Naive B cell (primary cell): Measurements from ENCODE around the gene COL4A2. TPM values are rescaled to one million over a fixed set of nuclear protein-coding genes. Genes with fewer than 3 reads are reported as not detected.
"Not testable (repeated sequence)": the region's sequence is repeated elsewhere in the genome, so short reads cannot be mapped to it uniquely, and the experiment has no call there.

Source experiments
- ATAC-seq, 2 donors: fragments of 150-1000 bp; cut with Tn5 transposase; 2 replicates each; pipeline ENCODE4 v1.10.0; 2021; ENCODE audit warnings: low read depth in 2 of 2, mild to moderate bottlenecking in 2 of 2, moderate library complexity in 2 of 2
- DNase-seq: peaks from one replicate; pipeline ENCODE4 v3.0.0; 2022
- H3K27ac Mint-ChIP-seq, 6 donors: one replicate each; pipeline ENCODE4 v1.8.0; 2020 to 2022; ENCODE audit warnings: mild to moderate bottlenecking in 6 of 6, mixed read lengths in 6 of 6, moderate library complexity in 5 of 6, inconsistent platforms in 2 of 6
- H3K27me3 Mint-ChIP-seq, 3 donors: one replicate each; pipeline ENCODE4 v1.8.0; 2021 to 2022; ENCODE audit warnings: mixed read lengths in 3 of 3, mild to moderate bottlenecking in 1 of 3
- H3K36me3 Mint-ChIP-seq, 2 donors: one replicate each; pipeline ENCODE4 v1.8.0; 2020 to 2022; ENCODE audit warnings: mixed read lengths in 2 of 2, inconsistent platforms in 1 of 2, mild to moderate bottlenecking in 1 of 2
- H3K4me1 Mint-ChIP-seq, 3 donors: one replicate each; pipeline ENCODE4 v1.8.0; 2020 to 2022; ENCODE audit warnings: mixed read lengths in 3 of 3, inconsistent platforms in 1 of 3, mild to moderate bottlenecking in 1 of 3, moderate library complexity in 1 of 3
- H3K4me3 Mint-ChIP-seq, 8 donors: one replicate each; pipeline ENCODE4 v1.8.0; 2020 to 2022; ENCODE audit warnings: mild to moderate bottlenecking in 8 of 8, mixed read lengths in 8 of 8, moderate library complexity in 8 of 8, inconsistent platforms in 2 of 8
- H3K9me3 Mint-ChIP-seq, 7 donors: one replicate each; pipeline ENCODE4 v1.8.0; 2020 to 2022; ENCODE audit warnings: mixed read lengths in 7 of 7, mild to moderate bottlenecking in 5 of 7, inconsistent platforms in 2 of 7, moderate library complexity in 1 of 7
- polyA plus RNA-seq, 6 donors: library from polyadenylated mRNA; unstranded; fragments of 300-500 nt; fragmentation: Illumina TruSeq; gene quantifications; one replicate each; pipeline ENCODE4 v1.2.3, GENCODE V29; 2021; ENCODE audit warnings: low read depth in 6 of 6

COL4A2 gene
- polyA plus RNA-seq, 6 donors from 2014 or later = 0.13 TPM; not detected in 5

DNA sequence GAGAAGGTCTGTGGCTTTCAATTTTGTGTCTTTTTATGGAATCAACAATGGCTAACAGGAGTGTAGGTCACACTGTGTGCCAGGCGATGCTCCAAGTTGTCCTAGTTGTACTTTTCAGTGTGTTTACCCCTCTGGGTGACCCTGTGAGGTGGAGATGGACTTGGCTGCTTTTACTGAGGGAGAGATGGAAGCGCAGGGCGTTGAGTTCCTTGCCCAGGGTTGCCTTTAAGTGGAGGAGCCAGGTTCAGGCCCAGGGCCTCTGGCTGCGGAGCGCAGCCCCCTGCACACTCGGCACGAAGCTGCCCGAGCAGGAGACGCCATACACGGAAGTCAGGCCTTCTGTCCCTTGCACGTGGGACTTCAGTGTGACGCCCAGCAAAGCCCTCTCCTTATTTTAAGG lies 141.6 kb downstream of the COL4A2 start:
- Mint-ChIP-seq H3K27ac (no peak overlapping the region), H3K4me1 (peaks cover 0 to 8% (median 3%) of the 10 kb centered on the region in 3 donors), H3K36me3 (no peaks in the 10 kb centered on the region), H3K4me3 (no peak overlapping the region), H3K27me3 (peaks cover 25 to 44% (median 40%) of the 10 kb centered on the region in 3 donors), H3K9me3 (no peaks in the 10 kb centered on the region)
- ATAC-seq (no peak), DNase-seq (no peak)

DNA sequence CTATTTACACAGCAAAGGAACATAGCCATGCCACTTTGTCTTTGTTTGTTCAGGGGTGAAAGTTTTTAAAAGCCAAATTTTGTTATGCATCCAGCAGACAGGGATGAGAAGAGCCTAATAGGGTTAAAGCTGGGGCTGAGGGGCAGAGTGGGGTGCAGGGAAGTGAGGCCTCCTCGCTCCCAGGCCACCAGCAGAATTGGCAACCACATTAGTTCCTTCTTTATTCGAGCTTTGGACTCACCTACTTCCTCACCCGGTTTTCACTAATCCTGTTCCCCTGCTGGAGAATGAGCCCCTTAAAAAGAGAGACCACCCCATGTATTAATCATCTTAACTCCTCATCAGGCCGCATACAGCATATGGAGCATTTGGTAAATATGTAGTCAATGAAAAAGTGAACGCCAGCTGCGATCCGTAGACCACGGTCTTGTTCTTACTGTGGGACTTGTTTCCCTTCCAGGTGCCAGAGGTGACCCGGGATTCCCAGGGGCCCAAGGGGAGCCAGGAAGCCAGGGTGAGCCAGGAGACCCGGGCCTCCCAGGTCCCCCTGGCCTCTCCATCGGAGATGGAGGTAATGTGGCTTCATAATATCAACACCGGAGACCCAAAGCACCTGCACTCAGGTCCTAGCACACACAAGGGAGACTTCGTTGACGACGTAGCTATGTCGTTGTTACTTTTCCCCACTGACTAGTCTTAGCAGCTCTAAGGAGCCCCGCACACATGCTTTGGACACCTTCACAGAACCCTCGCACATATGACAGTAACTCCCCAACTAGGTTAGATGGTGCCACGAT lies 142.3 kb downstream of the COL4A2 start:
- Mint-ChIP-seq H3K27ac (no peak overlapping the region), H3K27me3 (peaks cover 25 to 38% (median 33%) of the 10 kb centered on the region in 3 donors), H3K4me1 (peaks cover 0 to 8% (median 3%) of the 10 kb centered on the region in 3 donors), H3K9me3 (no peaks in the 10 kb centered on the region), H3K4me3 (peak overlapping the region in 1 of 8 donors; percentile 44), H3K36me3 (no peaks in the 10 kb centered on the region)
- no peak for ATAC-seq
- no peak for DNase-seq

DNA sequence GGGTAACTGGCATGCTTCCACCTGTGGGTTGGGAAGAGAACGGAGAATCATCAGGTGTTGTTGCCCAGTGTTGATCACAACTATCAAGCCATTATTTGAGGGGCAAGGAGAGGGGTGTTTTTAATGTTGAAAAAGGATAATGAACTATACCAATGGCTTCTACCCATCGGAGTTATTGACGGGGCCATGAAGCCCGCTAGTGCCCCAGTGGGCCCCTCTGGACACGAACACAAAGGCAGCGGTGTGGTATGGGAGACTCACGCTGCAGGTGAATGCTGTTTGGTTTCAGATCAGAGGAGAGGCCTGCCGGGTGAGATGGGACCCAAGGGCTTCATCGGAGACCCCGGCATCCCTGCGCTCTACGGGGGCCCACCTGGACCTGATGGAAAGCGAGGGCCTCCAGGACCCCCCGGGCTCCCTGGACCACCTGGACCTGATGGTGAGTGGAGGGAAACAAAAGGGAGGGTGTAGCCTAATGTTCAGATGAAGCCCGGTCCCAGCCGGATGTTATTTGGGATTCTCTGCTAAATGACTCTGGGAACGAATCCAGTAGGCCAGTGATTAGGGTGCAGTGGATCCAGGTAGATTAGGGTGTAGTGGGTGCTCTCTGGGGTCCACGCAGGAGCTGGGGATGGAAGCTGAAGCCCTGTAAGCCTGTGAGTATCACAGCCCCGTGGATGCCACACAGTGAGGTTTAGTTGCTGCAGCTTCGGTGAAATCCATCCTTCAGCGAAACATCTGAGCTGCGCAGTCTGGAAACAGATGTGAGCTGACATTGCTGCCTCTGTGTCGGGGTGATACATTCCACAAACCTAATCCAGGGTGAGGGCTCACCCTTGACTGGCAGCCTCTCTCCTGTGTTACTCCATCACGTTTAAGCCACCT lies 143.2 kb downstream of the COL4A2 start:
- peaks cover 0 to 4% (median 2%) of the 10 kb centered on the region in 3 donors for H3K4me1 Mint-ChIP-seq
- H3K4me3 Mint-ChIP-seq = no peak overlapping the region
- DNase-seq (no peak), ATAC-seq (no peak)
- no peaks in the 10 kb centered on the region for H3K9me3 Mint-ChIP-seq
- peaks cover 21 to 41% (median 26%) of the 10 kb centered on the region in 3 donors for H3K27me3 Mint-ChIP-seq
- H3K36me3 Mint-ChIP-seq = no peaks in the 10 kb centered on the region
- no peak overlapping the region for H3K27ac Mint-ChIP-seq

- Mint-ChIP-seq H3K27ac (no peak overlapping the region), H3K27me3 (peaks cover 17 to 41% (median 18%) of the 10 kb centered on the region in 3 donors), H3K4me1 (peaks cover 5 to 10% (median 5%) of the 10 kb centered on the region in 3 donors), H3K36me3 (no peaks in the 10 kb centered on the region), H3K9me3 (no peaks in the 10 kb centered on the region), H3K4me3 (no peak overlapping the region)
- no peak for DNase-seq
- no peak for ATAC-seq
These were observed 144.1 kb downstream of the COL4A2 start for GRCh38 chr13:110450941-110451730.

- ATAC-seq, DNase-seq, H3K36me3 Mint-ChIP-seq, H3K27ac Mint-ChIP-seq, H3K9me3 Mint-ChIP-seq: not testable (repeated sequence)
- peak overlapping the region in 1 of 8 donors; percentile 56 for H3K4me3 Mint-ChIP-seq
- peaks cover 5 to 11% (median 6%) of the 10 kb centered on the region in 3 donors for H3K4me1 Mint-ChIP-seq
- H3K27me3 Mint-ChIP-seq = peaks cover 5 to 33% (median 11%) of the 10 kb centered on the region in 3 donors
These were observed 146.0 kb downstream of the COL4A2 start for GRCh38 chr13:110453091-110453490.

DNA sequence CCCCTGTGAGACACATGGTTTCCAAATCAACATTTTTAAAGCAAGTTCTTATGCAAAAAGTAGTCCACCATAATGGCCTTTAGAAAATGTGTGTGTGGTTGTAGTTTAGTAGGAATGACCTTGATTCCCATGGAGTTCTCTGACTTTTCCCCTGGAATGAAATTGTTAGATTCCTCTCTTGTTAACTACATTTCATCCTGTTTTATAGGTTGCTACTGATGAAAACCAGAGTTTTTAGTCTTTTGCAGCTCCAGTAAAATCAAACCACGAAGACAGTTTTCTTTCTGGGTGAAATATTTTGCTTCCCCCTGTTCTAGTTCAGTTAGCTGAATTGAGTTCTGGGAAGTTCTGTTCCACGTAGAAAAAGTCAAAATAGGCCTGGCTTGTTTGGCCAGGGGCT lies 146.7 kb downstream of the COL4A2 start:
- Mint-ChIP-seq H3K27me3 (peaks cover 3 to 27% (median 7%) of the 10 kb centered on the region in 3 donors), H3K36me3 (no peaks in the 10 kb centered on the region), H3K4me3 (no peak overlapping the region), H3K4me1 (peaks cover 5 to 11% (median 6%) of the 10 kb centered on the region in 3 donors), H3K9me3 (no peaks in the 10 kb centered on the region), H3K27ac (no peak overlapping the region)
- DNase-seq = no peak
- no peak for ATAC-seq

GRCh38 chr13:110454227-110454859 lies 147.3 kb downstream of the COL4A2 start:
- Mint-ChIP-seq H3K27me3 (peaks cover 0 to 22% (median 2%) of the 10 kb centered on the region in 3 donors), H3K4me1 (peaks cover 6 to 16% (median 11%) of the 10 kb centered on the region in 3 donors), H3K4me3 (no peak overlapping the region), H3K9me3 (no peaks in the 10 kb centered on the region), H3K27ac (peak overlapping the region in 1 of 6 donors; percentile 15), H3K36me3 (no peaks in the 10 kb centered on the region)
- no peak for ATAC-seq
- DNase-seq = no peak

DNA sequence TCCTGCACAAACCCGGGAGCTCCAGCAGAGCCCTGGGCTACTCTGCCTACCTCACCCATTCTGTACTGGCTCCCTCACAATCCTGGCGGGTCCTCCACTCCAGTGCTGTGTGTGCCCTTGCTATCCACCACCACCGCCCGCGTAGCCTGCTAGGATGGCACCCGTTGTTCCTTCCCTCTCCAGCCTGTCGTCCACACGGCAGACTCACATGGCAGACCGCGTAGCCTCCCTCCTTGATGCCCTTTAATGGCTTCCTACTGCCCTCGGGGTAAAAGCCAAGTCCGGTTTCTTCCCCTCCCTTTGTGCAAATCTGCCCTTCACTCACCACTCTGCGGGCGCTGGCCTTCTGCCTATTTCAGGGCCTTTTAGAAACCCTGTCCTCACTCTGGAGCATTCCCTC lies 147.9 kb downstream of the COL4A2 start:
- Mint-ChIP-seq H3K27ac (peak overlapping the region in 1 of 6 donors; percentile 79), H3K36me3 (no peaks in the 10 kb centered on the region), H3K9me3 (no peaks in the 10 kb centered on the region), H3K4me3 (no peak overlapping the region), H3K4me1 (peaks cover 6 to 16% (median 11%) of the 10 kb centered on the region in 3 donors), H3K27me3 (peaks cover 0 to 21% (median 0%) of the 10 kb centered on the region in 3 donors)
- no peak for DNase-seq
- no peak for ATAC-seq

DNA sequence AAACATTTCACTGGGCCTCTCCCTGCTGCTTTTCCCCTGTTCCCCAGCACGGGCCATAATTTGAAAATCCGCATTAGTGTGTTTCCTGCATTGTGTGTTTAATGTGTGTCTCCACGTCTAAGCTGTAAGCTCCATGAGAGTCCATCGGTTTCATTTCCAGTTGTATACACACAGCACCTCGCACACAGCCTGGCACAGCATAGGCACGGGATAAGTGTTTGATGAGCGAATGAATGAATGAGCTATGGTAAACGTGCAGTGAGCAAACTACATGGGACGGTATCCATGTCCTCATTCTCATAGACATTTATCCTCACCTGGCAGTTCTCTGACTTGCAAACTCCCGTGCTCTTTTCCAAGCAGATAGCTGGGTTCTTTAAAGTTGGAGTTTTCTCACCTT lies 148.4 kb downstream of the COL4A2 start:
- no peaks in the 10 kb centered on the region for H3K36me3 Mint-ChIP-seq
- H3K27ac Mint-ChIP-seq = peak overlapping the region in 2 of 6 donors; percentile 44 to 49
- peaks cover 6 to 16% (median 11%) of the 10 kb centered on the region in 3 donors for H3K4me1 Mint-ChIP-seq
- no peak overlapping the region for H3K4me3 Mint-ChIP-seq
- DNase-seq (no peak), ATAC-seq (no peak)
- no peaks in the 10 kb centered on the region for H3K9me3 Mint-ChIP-seq
- H3K27me3 Mint-ChIP-seq = peaks cover 0 to 21% (median 0%) of the 10 kb centered on the region in 3 donors

- ATAC-seq (peak; percentile 92 to 98), DNase-seq (peak; percentile 69)
- Mint-ChIP-seq H3K36me3 (no peaks in the 10 kb centered on the region), H3K4me1 (peaks cover 6 to 16% (median 11%) of the 10 kb centered on the region in 3 donors), H3K9me3 (no peaks in the 10 kb centered on the region), H3K4me3 (peak overlapping the region in 5 of 8 donors; percentile 6 to 89 (median 49)), H3K27ac (peak overlapping the region in 1 of 6 donors; percentile 8), H3K27me3 (peaks cover 0 to 21% (median 0%) of the 10 kb centered on the region in 3 donors)
These were observed 148.9 kb downstream of the COL4A2 start for GRCh38 chr13:110455941-110456340.

GRCh38 chr13:110456550-110456949 lies 149.5 kb downstream of the COL4A2 start:
- DNase-seq (no peak), ATAC-seq (no peak)
- Mint-ChIP-seq H3K36me3 (no peaks in the 10 kb centered on the region), H3K27me3 (peaks cover 0 to 21% (median 0%) of the 10 kb centered on the region in 3 donors), H3K4me1 (peaks cover 6 to 18% (median 11%) of the 10 kb centered on the region in 3 donors), H3K9me3 (no peaks in the 10 kb centered on the region), H3K27ac (no peak overlapping the region), H3K4me3 (no peak overlapping the region)

DNA sequence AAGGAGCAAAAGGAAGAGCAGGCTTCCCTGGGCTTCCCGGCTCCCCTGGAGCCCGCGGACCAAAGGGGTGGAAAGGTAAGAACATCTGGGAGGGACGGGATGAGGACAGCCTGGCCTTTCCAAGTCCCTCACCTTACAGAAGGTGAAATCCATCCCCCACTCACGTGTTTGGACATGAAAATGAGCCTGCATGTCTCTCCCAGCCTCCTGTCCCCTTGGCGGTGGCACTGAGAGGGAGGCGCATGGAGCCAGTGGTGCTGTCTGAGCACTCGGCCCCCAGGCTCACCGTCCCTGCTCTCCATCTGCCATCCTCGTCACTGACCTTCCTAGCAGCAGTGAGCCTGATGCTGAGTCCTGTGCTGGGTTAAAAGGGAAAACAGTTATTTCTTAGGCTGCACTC lies 150.3 kb downstream of the COL4A2 start:
- ATAC-seq = no peak

More for the DNA sequence above, 150.3 kb downstream of the COL4A2 start:
- no peak for DNase-seq
- no peaks in the 10 kb centered on the region for H3K9me3 Mint-ChIP-seq
- H3K4me1 Mint-ChIP-seq = peaks cover 6 to 22% (median 11%) of the 10 kb centered on the region in 3 donors
- no peaks in the 10 kb centered on the region for H3K36me3 Mint-ChIP-seq
- peaks cover 0 to 21% (median 0%) of the 10 kb centered on the region in 3 donors for H3K27me3 Mint-ChIP-seq
- H3K27ac Mint-ChIP-seq = peak overlapping the region in 2 of 6 donors; percentile 63 to 70
- H3K4me3 Mint-ChIP-seq = no peak overlapping the region
